ENCODE results near the gene ETDB.
"Not testable (repeated sequence)": the region's sequence is repeated elsewhere in the genome, so short reads cannot be mapped to it uniquely, and the experiment has no call there.

The ETDB gene

GRCh38 chrX:135120056-135120576 is at the start of gene ETDB:
TSS of gene ETDB (minus strand) at chrX:135120526. CDS start at chrX:135119261, 1,265 bp downstream.
- not testable (repeated sequence) for DNase-seq (ENCODE audit: low read depth in 2 of 2)

GRCh38 chrX:135169534-135169933 is 49.2 kb upstream of the ETDB start:
- not testable (repeated sequence) for DNase-seq (ENCODE audit: low read depth in 2 of 2)

- no peak for DNase-seq (ENCODE audit: low read depth in 2 of 2)
These were observed 48.2 kb upstream of the ETDB start for GRCh38 chrX:135168486-135168885.

GRCh38 chrX:135154688-135155087 is 34.4 kb upstream of the ETDB start:
- not testable (repeated sequence) for DNase-seq (ENCODE audit: low read depth in 2 of 2)

- DNase-seq (ENCODE audit: low read depth in 2 of 2): not testable (repeated sequence)
These were observed 5.8 kb upstream of the ETDB start for GRCh38 chrX:135126145-135126544.

- not testable (repeated sequence) for DNase-seq (ENCODE audit: low read depth in 2 of 2)
These were observed 4.3 kb downstream of the ETDB start for GRCh38 chrX:135116064-135116463.

- no peak for DNase-seq (ENCODE audit: low read depth in 2 of 2)
These were observed 5.9 kb downstream of the ETDB start for GRCh38 chrX:135114392-135114791.

GRCh38 chrX:135112743-135113142 is 7.6 kb downstream of the ETDB start:
- no peak for DNase-seq (ENCODE audit: low read depth in 2 of 2)

GRCh38 chrX:135112096-135112729 is 8.1 kb downstream of the ETDB start:
- no peak for DNase-seq (ENCODE audit: low read depth in 2 of 2)

- DNase-seq (ENCODE audit: low read depth in 2 of 2): no peak
These were observed 10.8 kb downstream of the ETDB start for GRCh38 chrX:135109554-135109953.

- DNase-seq (ENCODE audit: low read depth in 2 of 2): no peak
These were observed 20.9 kb downstream of the ETDB start for GRCh38 chrX:135099493-135099783.

GRCh38 chrX:135097196-135097744 is 23.1 kb downstream of the ETDB start:
- not testable (repeated sequence) for DNase-seq (ENCODE audit: low read depth in 2 of 2)

GRCh38 chrX:135095715-135096114 is 24.6 kb downstream of the ETDB start:
- DNase-seq (ENCODE audit: low read depth in 2 of 2): no peak

GRCh38 chrX:135094726-135095125 is 25.6 kb downstream of the ETDB start:
- DNase-seq (ENCODE audit: low read depth in 2 of 2): no peak

GRCh38 chrX:135089126-135089525 is 31.2 kb downstream of the ETDB start:
- no peak for DNase-seq (ENCODE audit: low read depth in 2 of 2)

GRCh38 chrX:135087867-135088266 is 32.5 kb downstream of the ETDB start:
- no peak for DNase-seq (ENCODE audit: low read depth in 2 of 2)

- DNase-seq (ENCODE audit: low read depth in 2 of 2): peak; percentile 4 to 16
These were observed 34.0 kb downstream of the ETDB start for GRCh38 chrX:135086197-135086854.

- DNase-seq (ENCODE audit: low read depth in 2 of 2): no peak
These were observed 38.5 kb downstream of the ETDB start for GRCh38 chrX:135081693-135082404.

Measured in stimulated activated CD8-positive, alpha-beta memory T cell treated with anti-CD3 and anti-CD28 coated beads, Interleukin-15, amount 100 ng/mL, for 48 hours (primary cell).